ENCODE measurements around the gene NAPSA. TPM values are rescaled to one million over a fixed set of nuclear protein-coding genes. Genes with fewer than 3 reads are reported as not detected.

The NAPSA gene
- total and polyA plus RNA-seq, 10 of the 15 experiments (the other 5 are each of a cell fraction or from before 2014, with no cell fraction given) = 6.7 to 45.4 (median 17.1) TPM

DNA sequence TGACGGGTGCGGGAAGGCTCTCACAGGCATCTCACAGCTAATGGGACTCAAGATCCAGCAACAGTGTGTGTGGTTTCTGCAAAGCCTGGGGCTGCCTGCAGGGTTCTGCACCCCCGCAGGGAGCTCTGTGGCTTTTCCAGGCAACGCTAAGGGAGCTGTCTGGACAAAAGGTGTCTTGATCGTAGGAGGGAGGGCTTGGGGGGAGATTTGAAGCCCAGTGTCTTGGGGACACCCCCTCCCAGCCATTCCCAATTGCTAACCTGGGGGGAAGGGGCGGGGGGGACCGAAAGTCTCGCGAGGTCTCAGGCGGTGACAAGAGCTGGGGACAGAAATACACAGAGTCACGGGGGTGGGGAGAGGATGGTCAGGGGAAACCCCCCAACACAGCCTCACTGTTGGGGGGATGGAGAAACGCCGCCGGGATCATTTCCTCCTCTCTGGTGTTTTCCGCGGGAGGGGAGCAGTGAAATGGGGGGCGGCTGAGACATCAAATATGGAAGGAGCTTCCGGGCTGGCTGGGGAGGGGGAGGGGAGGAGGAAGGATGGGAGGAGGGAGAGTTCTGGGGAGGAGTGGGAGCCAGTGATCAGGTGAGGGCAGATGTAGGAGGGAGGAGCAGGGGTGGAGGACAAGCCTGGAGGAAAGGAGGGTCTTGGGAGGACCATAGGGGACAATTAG, 49.5 kb downstream of the NAPSA start (continued):
- TF ChIP-seq CEBPB (IDR thresholded peaks at IDR 0.05; ENCODE audit: borderline replicate concordance in 1 of 2, low read depth in 2 of 2, low read length in 2 of 2) (no peak), EZH2 (IDR thresholded peaks at IDR 0.05; ENCODE audit: borderline replicate concordance, control insufficient read depth, low read depth, low read length) (no peak), BACH1 (IDR thresholded peaks at IDR 0.05; ENCODE audit: borderline replicate concordance) (no peak), BRCA1 (IDR thresholded peaks at IDR 0.05; ENCODE audit: low read depth, low read length) (peak; percentile 52; the same call in 1 of the 2 replicates), STAT1 (conservative IDR thresholded peaks at IDR 0.05) (no peak), NRF1 (conservative IDR thresholded peaks at IDR 0.05; ENCODE audit: low read depth, low read length) (no peak), SRF (IDR thresholded peaks at IDR 0.05; ENCODE audit: low read depth in 2 of 2, low read length in 2 of 2) (peak; percentile 53 to 96), SREBF1 (IDR thresholded peaks at IDR 0.05; ENCODE audit: low read length) (no peak), IRF4 (IDR thresholded peaks at IDR 0.05; ENCODE audit: low read depth, low read length) (no peak), RB1 (IDR thresholded peaks at IDR 0.05; ENCODE audit: borderline replicate concordance) (no peak), ZNF592 (IDR thresholded peaks at IDR 0.05) (no peak), YBX1 (IDR thresholded peaks at IDR 0.05) (no peak), PAX8 (IDR thresholded peaks at IDR 0.05) (no peak), CBX5 (IDR thresholded peaks at IDR 0.05; ENCODE audit: low read depth) (no peak), SPI1 (IDR thresholded peaks at IDR 0.05; ENCODE audit: borderline replicate concordance, insufficient read depth, low read depth, low read length) (peak; percentile 11; the same call in 1 of the 2 replicates)
- TF ChIP-seq, protein P1, sequence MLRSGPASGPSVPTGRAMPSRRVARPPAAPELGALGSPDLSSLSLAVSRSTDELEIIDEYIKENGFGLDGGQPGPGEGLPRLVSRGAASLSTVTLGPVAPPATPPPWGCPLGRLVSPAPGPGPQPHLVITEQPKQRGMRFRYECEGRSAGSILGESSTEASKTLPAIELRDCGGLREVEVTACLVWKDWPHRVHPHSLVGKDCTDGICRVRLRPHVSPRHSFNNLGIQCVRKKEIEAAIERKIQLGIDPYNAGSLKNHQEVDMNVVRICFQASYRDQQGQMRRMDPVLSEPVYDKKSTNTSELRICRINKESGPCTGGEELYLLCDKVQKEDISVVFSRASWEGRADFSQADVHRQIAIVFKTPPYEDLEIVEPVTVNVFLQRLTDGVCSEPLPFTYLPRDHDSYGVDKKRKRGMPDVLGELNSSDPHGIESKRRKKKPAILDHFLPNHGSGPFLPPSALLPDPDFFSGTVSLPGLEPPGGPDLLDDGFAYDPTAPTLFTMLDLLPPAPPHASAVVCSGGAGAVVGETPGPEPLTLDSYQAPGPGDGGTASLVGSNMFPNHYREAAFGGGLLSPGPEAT (IDR thresholded peaks at IDR 0.05; ENCODE audit: low read depth) = peak; percentile 60; the same call in 1 of the 2 replicates
- TF ChIP-seq, protein P2, sequence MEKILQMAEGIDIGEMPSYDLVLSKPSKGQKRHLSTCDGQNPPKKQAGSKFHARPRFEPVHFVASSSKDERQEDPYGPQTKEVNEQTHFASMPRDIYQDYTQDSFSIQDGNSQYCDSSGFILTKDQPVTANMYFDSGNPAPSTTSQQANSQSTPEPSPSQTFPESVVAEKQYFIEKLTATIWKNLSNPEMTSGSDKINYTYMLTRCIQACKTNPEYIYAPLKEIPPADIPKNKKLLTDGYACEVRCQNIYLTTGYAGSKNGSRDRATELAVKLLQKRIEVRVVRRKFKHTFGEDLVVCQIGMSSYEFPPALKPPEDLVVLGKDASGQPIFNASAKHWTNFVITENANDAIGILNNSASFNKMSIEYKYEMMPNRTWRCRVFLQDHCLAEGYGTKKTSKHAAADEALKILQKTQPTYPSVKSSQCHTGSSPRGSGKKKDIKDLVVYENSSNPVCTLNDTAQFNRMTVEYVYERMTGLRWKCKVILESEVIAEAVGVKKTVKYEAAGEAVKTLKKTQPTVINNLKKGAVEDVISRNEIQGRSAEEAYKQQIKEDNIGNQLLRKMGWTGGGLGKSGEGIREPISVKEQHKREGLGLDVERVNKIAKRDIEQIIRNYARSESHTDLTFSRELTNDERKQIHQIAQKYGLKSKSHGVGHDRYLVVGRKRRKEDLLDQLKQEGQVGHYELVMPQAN (conservative IDR thresholded peaks at IDR 0.05) = no peak
- TF ChIP-seq, protein P3, sequence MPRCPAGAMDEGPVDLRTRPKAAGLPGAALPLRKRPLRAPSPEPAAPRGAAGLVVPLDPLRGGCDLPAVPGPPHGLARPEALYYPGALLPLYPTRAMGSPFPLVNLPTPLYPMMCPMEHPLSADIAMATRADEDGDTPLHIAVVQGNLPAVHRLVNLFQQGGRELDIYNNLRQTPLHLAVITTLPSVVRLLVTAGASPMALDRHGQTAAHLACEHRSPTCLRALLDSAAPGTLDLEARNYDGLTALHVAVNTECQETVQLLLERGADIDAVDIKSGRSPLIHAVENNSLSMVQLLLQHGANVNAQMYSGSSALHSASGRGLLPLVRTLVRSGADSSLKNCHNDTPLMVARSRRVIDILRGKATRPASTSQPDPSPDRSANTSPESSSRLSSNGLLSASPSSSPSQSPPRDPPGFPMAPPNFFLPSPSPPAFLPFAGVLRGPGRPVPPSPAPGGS (IDR thresholded peaks at IDR 0.05; ENCODE audit: borderline replicate concordance, insufficient read depth, low read depth, low read length, poor library complexity, severe bottlenecking) = no peak
- TF ChIP-seq, protein P4, sequence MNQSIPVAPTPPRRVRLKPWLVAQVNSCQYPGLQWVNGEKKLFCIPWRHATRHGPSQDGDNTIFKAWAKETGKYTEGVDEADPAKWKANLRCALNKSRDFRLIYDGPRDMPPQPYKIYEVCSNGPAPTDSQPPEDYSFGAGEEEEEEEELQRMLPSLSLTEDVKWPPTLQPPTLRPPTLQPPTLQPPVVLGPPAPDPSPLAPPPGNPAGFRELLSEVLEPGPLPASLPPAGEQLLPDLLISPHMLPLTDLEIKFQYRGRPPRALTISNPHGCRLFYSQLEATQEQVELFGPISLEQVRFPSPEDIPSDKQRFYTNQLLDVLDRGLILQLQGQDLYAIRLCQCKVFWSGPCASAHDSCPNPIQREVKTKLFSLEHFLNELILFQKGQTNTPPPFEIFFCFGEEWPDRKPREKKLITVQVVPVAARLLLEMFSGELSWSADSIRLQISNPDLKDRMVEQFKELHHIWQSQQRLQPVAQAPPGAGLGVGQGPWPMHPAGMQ (IDR thresholded peaks at IDR 0.05; ENCODE audit: borderline replicate concordance) = peak; percentile 25; the same call in 1 of the 2 replicates

Measured in GM12878 (cell line).